Measurements from ENCODE around the gene ENDOG. TPM values are rescaled to one million over a fixed set of nuclear protein-coding genes. Genes with fewer than 3 reads are reported as not detected.

The ENDOG gene
- total and polyA plus RNA-seq, 9 donors = 16.7 to 27.8 (median 21.8) TPM

GRCh38 chr9:128781187-128782070, 36.9 kb upstream of the ENDOG start:
- 82% methylated on average over 2 of the region's 7 CpGs for WGBS (ENCODE audit: insufficient coverage)
- H3K4me3 ChIP-seq (ENCODE audit: low read length) = no peak overlapping the region
- H3K4me1 ChIP-seq (ENCODE audit: control insufficient read depth, insufficient read depth, low read length) = peaks cover 14% of the 10 kb centered on the region
- H3K36me3 ChIP-seq (ENCODE audit: control insufficient read depth, insufficient read depth, low read length) = no peaks in the 10 kb centered on the region
- H3K27ac ChIP-seq (ENCODE audit: low read length) = no peak overlapping the region
- no peak for DNase-seq
- H3K9me3 ChIP-seq (replicated peaks; ENCODE audit: control insufficient read depth, low read depth, low read length) = peaks cover 4% of the 10 kb centered on the region
- H3K27me3 ChIP-seq (ENCODE audit: control insufficient read depth, insufficient read depth, low read length) = no peaks in the 10 kb centered on the region

- no peaks in the 10 kb centered on the region for H3K27me3 ChIP-seq (ENCODE audit: control insufficient read depth, insufficient read depth, low read length)
- WGBS (ENCODE audit: insufficient coverage) = no CpG with 5 or more reads among the region's 1 CpG
- peaks cover 4% of the 10 kb centered on the region for H3K9me3 ChIP-seq (replicated peaks; ENCODE audit: control insufficient read depth, low read depth, low read length)
- H3K27ac ChIP-seq (ENCODE audit: low read length) = peak overlapping the region; percentile 89
- H3K36me3 ChIP-seq (ENCODE audit: control insufficient read depth, insufficient read depth, low read length) = no peaks in the 10 kb centered on the region
- DNase-seq = no peak
- peaks cover 21% of the 10 kb centered on the region for H3K4me1 ChIP-seq (ENCODE audit: control insufficient read depth, insufficient read depth, low read length)
- no peak overlapping the region for H3K4me3 ChIP-seq (ENCODE audit: low read length)
Measured at GRCh38 chr9:128782669-128783068, 35.6 kb upstream of the ENDOG start.

GRCh38 chr9:128785427-128785826, 32.9 kb upstream of the ENDOG start:
- peaks cover 31% of the 10 kb centered on the region for H3K4me1 ChIP-seq (ENCODE audit: control insufficient read depth, insufficient read depth, low read length)
- WGBS (ENCODE audit: insufficient coverage) = 100% methylated on average over 1 of the region's 6 CpGs
- H3K4me3 ChIP-seq (ENCODE audit: low read length) = no peak overlapping the region
- DNase-seq = no peak
- H3K27me3 ChIP-seq (ENCODE audit: control insufficient read depth, insufficient read depth, low read length) = no peaks in the 10 kb centered on the region
- H3K27ac ChIP-seq (ENCODE audit: low read length) = no peak overlapping the region
- peaks cover 4% of the 10 kb centered on the region for H3K9me3 ChIP-seq (replicated peaks; ENCODE audit: control insufficient read depth, low read depth, low read length)
- H3K36me3 ChIP-seq (ENCODE audit: control insufficient read depth, insufficient read depth, low read length) = peaks cover 14% of the 10 kb centered on the region

GRCh38 chr9:128786681-128787601, 31.4 kb upstream of the ENDOG start, which contains the start of gene TBC1D13:
Gene TBC1D13, plus strand, starts transcription at chr9:128787253. Its CDS starts 101 bp downstream, at chr9:128787354.
- DNase-seq = peak; percentile 90
- H3K27ac ChIP-seq (ENCODE audit: low read length) = peak within 1 kb of the TSS; percentile 92
- H3K36me3 ChIP-seq (ENCODE audit: control insufficient read depth, insufficient read depth, low read length) = peaks cover 29% of the 10 kb centered on the region
- H3K9me3 ChIP-seq (replicated peaks; ENCODE audit: control insufficient read depth, low read depth, low read length) = no peaks in the 10 kb centered on the region
- 4% methylated on average over 64 of the region's 64 CpGs for WGBS (ENCODE audit: insufficient coverage)
- H3K27me3 ChIP-seq (ENCODE audit: control insufficient read depth, insufficient read depth, low read length) = no peaks in the 10 kb centered on the region
- peak within 1 kb of the TSS; percentile 99 for H3K4me3 ChIP-seq (ENCODE audit: low read length)
- peaks cover 31% of the 10 kb centered on the region for H3K4me1 ChIP-seq (ENCODE audit: control insufficient read depth, insufficient read depth, low read length)

- Histone ChIP-seq H3K4me3 (ENCODE audit: low read length) (peak overlapping the region; percentile 99), H3K4me1 (ENCODE audit: control insufficient read depth, insufficient read depth, low read length) (peaks cover 28% of the 10 kb centered on the region), H3K36me3 (ENCODE audit: control insufficient read depth, insufficient read depth, low read length) (peaks cover 36% of the 10 kb centered on the region), H3K9me3 (replicated peaks; ENCODE audit: control insufficient read depth, low read depth, low read length) (no peaks in the 10 kb centered on the region), H3K27ac (ENCODE audit: low read length) (peak overlapping the region; percentile 84), H3K27me3 (ENCODE audit: control insufficient read depth, insufficient read depth, low read length) (no peaks in the 10 kb centered on the region)
- 0% methylated on average over 2 of the region's 7 CpGs for WGBS (ENCODE audit: insufficient coverage)
- peak; percentile 46 for DNase-seq
Measured at GRCh38 chr9:128787659-128788058, 30.6 kb upstream of the ENDOG start.

GRCh38 chr9:128788445-128788844, 29.9 kb upstream of the ENDOG start:
- Histone ChIP-seq H3K27ac (ENCODE audit: low read length) (no peak overlapping the region), H3K4me3 (ENCODE audit: low read length) (peak overlapping the region; percentile 99), H3K4me1 (ENCODE audit: control insufficient read depth, insufficient read depth, low read length) (peaks cover 24% of the 10 kb centered on the region), H3K9me3 (replicated peaks; ENCODE audit: control insufficient read depth, low read depth, low read length) (no peaks in the 10 kb centered on the region), H3K36me3 (ENCODE audit: control insufficient read depth, insufficient read depth, low read length) (peaks cover 44% of the 10 kb centered on the region), H3K27me3 (ENCODE audit: control insufficient read depth, insufficient read depth, low read length) (no peaks in the 10 kb centered on the region)
- 25% methylated on average over 1 of the region's 1 CpG for WGBS (ENCODE audit: insufficient coverage)
- no peak for DNase-seq

GRCh38 chr9:128790536-128790935, 27.8 kb upstream of the ENDOG start:
- H3K27me3 ChIP-seq (ENCODE audit: control insufficient read depth, insufficient read depth, low read length) = no peaks in the 10 kb centered on the region
- H3K4me1 ChIP-seq (ENCODE audit: control insufficient read depth, insufficient read depth, low read length) = peaks cover 18% of the 10 kb centered on the region
- no peaks in the 10 kb centered on the region for H3K9me3 ChIP-seq (replicated peaks; ENCODE audit: control insufficient read depth, low read depth, low read length)
- H3K4me3 ChIP-seq (ENCODE audit: low read length) = no peak overlapping the region
- WGBS (ENCODE audit: insufficient coverage) = 70% methylated on average over 2 of the region's 4 CpGs
- DNase-seq = no peak
- H3K27ac ChIP-seq (ENCODE audit: low read length) = no peak overlapping the region
- H3K36me3 ChIP-seq (ENCODE audit: control insufficient read depth, insufficient read depth, low read length) = peaks cover 62% of the 10 kb centered on the region

- no peak overlapping the region for H3K4me3 ChIP-seq (ENCODE audit: low read length)
- 94% methylated on average over 9 of the region's 9 CpGs for WGBS (ENCODE audit: insufficient coverage)
Measured at GRCh38 chr9:128792134-128792533, 26.2 kb upstream of the ENDOG start.

GRCh38 chr9:128792978-128793686, 25.2 kb upstream of the ENDOG start:
- no peak for DNase-seq
- H3K4me3 ChIP-seq (ENCODE audit: low read length) = no peak overlapping the region
- H3K36me3 ChIP-seq (ENCODE audit: control insufficient read depth, insufficient read depth, low read length) = peaks cover 81% of the 10 kb centered on the region
- no peaks in the 10 kb centered on the region for H3K9me3 ChIP-seq (replicated peaks; ENCODE audit: control insufficient read depth, low read depth, low read length)
- WGBS (ENCODE audit: insufficient coverage) = 96% methylated on average over 6 of the region's 8 CpGs
- H3K4me1 ChIP-seq (ENCODE audit: control insufficient read depth, insufficient read depth, low read length) = peaks cover 6% of the 10 kb centered on the region
- H3K27me3 ChIP-seq (ENCODE audit: control insufficient read depth, insufficient read depth, low read length) = no peaks in the 10 kb centered on the region
- H3K27ac ChIP-seq (ENCODE audit: low read length) = no peak overlapping the region

More at GRCh38 chr9:128792134-128792533, 26.2 kb upstream of the ENDOG start:
- Histone ChIP-seq H3K27ac (ENCODE audit: low read length) (no peak overlapping the region), H3K27me3 (ENCODE audit: control insufficient read depth, insufficient read depth, low read length) (no peaks in the 10 kb centered on the region), H3K4me1 (ENCODE audit: control insufficient read depth, insufficient read depth, low read length) (peaks cover 12% of the 10 kb centered on the region), H3K9me3 (replicated peaks; ENCODE audit: control insufficient read depth, low read depth, low read length) (no peaks in the 10 kb centered on the region), H3K36me3 (ENCODE audit: control insufficient read depth, insufficient read depth, low read length) (peaks cover 72% of the 10 kb centered on the region)
- DNase-seq = no peak
